Epithelial cell of proximal tubule (primary cell): Measurements from ENCODE around the gene LRRC10. TPM values are rescaled to one million over a fixed set of nuclear protein-coding genes. Genes with fewer than 3 reads are reported as not detected.

Experiments
- DNase-seq: peaks from one replicate; pipeline ENCODE4 v3.0.0-alpha.2; 2011; ENCODE audit warnings: low read depth
- H3K4me3 ChIP-seq: 2 replicates; pipeline ENCODE4 v1.5.1; 2011; ENCODE audit warnings: low read depth, mild to moderate bottlenecking, low read length
- CTCF ChIP-seq: conservative IDR thresholded peaks from 2 replicates; pipeline ENCODE4 v1.5.1; 2012; ENCODE audit warnings: low read depth, mild to moderate bottlenecking, low read length
- total RNA-seq: library from RNA; depleted of rRNA; stranded (reverse); fragments of >200 nt; gene quantifications from 2 replicates; pipeline ENCODE4 v1.2.3, GENCODE V29; 2015

The LRRC10 gene
- total RNA-seq, 1 donor from 2014 or later = not detected

- TF ChIP-seq CTCF = no peak
- no peak overlapping the region for H3K4me3 ChIP-seq
- DNase-seq = no peak
Observed at GRCh38 chr12:69641546-69641945, 30.8 kb upstream of the LRRC10 start.

- no peak overlapping the region for H3K4me3 ChIP-seq
- DNase-seq = no peak
- peak; percentile 94 for TF ChIP-seq CTCF
Observed at GRCh38 chr12:69639400-69640016, 28.8 kb upstream of the LRRC10 start.

- peak; percentile 55 for TF ChIP-seq CTCF
- no peak overlapping the region for H3K4me3 ChIP-seq
- DNase-seq = no peak
Observed at GRCh38 chr12:69633061-69633460, 22.4 kb upstream of the LRRC10 start.

GRCh38 chr12:69630191-69630590 lies 19.5 kb upstream of the LRRC10 start:
- DNase-seq = no peak
- peak; percentile 53 for TF ChIP-seq CTCF

GRCh38 chr12:69627501-69627900 lies 16.8 kb upstream of the LRRC10 start:
- no peak for DNase-seq
- no peak for TF ChIP-seq CTCF

More at GRCh38 chr12:69630191-69630590, 19.5 kb upstream of the LRRC10 start:
- H3K4me3 ChIP-seq = no peak overlapping the region

GRCh38 chr12:69623970-69624369 lies 13.3 kb upstream of the LRRC10 start:
- H3K4me3 ChIP-seq = no peak overlapping the region
- DNase-seq = no peak
- no peak for TF ChIP-seq CTCF

More at GRCh38 chr12:69627501-69627900, 16.8 kb upstream of the LRRC10 start:
- H3K4me3 ChIP-seq = no peak overlapping the region

GRCh38 chr12:69621551-69621950 lies 10.8 kb upstream of the LRRC10 start:
- H3K4me3 ChIP-seq = no peak overlapping the region
- no peak for DNase-seq
- no peak for TF ChIP-seq CTCF
